PFSK-1 (cell line): Measurements from ENCODE around the gene INPP4A.

Experiments used
- FOXP2 ChIP-seq: optimal IDR thresholded peaks from 2 replicates; pipeline ENCODE3; 2011; ENCODE audit warnings: borderline replicate concordance, control low read depth, inconsistent platforms; ENCODE audit not compliant: insufficient read depth; ENCODE audit errors: extremely low read length, extremely low read depth
- POLR2AphosphoS5 ChIP-seq: IDR thresholded peaks from 2 replicates; pipeline ENCODE4 v1.6.1; 2012; ENCODE audit warnings: low read depth, mild to moderate bottlenecking, control low read depth, low read length, moderate library complexity
- SIN3A ChIP-seq: IDR thresholded peaks from 2 replicates; pipeline ENCODE4 v1.6.1; 2012; ENCODE audit warnings: mild to moderate bottlenecking, low read length, moderate library complexity, borderline replicate concordance; ENCODE audit not compliant: insufficient read depth
- TAF1 ChIP-seq: IDR thresholded peaks from 2 replicates; pipeline ENCODE4 v1.6.1; 2012; ENCODE audit warnings: low read length, control low read depth, borderline replicate concordance; ENCODE audit not compliant: insufficient read depth
- TF ChIP-seq, protein P1 (sequence below), 2 experiments: IDR thresholded peaks; 2 replicates each; pipeline versions ENCODE4 v1.6.1 to v1.8.0; 2011 to 2012; ENCODE audit warnings: low read depth in 2 of 2, low read length in 2 of 2, control low read depth in 1 of 2, inconsistent platforms in 1 of 2, mild to moderate bottlenecking in 1 of 2, moderate library complexity in 1 of 2; ENCODE audit not compliant: insufficient read depth in 1 of 2

The INPP4A gene

DNA sequence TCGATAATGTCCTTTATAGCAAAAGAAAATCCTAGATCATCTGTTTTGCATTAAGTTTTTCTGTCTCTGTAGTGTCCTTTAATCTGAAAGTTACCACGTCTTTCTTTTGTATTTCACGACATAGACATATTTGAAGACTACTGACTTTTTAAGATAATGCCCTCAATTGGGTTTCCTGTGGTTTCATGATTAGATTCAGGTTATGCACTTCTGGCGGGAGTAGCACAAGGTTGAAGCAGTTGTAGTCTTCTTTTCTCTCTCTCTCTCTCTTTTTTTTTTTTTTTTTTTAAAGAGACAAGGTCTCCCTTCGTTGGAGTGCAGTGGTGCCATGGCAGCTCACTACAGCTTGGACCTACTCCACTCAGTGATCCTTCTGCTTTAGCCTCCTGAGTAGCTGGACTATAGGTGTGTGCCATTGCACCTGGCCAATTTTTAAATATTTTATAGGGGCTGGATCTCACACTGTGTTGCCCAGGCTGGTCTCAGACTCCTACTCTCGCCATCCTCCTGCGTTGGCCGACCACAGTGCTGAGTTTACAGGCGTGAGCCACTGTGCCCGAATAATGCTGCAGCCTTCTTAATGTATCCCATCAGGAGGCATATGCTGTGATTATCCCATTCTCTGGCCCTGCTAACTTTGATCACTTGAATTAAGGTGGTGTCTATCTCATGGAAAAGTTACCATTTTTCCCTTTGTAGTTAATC, 3.9 kb downstream of the INPP4A start:
- TF ChIP-seq SIN3A = no peak
- no peak for TF ChIP-seq POLR2AphosphoS5

DNA sequence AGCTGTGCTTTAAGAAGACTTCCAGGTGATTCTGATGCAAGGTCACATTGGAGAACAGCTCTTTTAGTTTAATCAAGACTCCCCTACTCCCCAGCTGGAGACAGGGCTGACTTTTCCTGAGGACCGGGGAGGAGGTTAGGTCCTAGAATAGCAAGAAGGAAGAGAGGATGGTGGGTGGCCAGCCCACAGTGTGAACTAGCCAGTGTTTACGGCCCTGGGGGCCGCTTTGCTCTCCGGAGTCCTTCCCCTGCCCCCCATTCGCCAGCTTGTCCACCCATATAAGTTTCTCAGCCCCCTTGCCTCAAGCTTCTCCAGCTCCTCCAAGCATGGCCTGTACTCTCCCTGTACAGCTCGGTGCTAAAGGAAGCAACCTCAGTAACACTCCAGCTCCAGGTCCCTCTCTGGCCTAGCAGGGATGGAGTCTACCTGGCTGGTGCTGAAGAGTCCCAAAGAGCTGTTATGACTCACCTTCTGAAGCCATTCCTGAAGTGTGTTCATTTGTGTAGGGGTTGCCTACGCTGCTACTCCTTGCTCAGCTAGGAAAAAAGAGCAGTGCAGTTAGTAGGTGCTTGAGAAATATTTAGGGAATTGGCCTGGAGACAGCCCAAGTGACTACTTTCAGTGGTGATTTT, 7.9 kb downstream of the INPP4A start:
- TF ChIP-seq POLR2AphosphoS5 (no peak), SIN3A (no peak), FOXP2 (no peak), TAF1 (no peak)
- TF ChIP-seq, protein P1, sequence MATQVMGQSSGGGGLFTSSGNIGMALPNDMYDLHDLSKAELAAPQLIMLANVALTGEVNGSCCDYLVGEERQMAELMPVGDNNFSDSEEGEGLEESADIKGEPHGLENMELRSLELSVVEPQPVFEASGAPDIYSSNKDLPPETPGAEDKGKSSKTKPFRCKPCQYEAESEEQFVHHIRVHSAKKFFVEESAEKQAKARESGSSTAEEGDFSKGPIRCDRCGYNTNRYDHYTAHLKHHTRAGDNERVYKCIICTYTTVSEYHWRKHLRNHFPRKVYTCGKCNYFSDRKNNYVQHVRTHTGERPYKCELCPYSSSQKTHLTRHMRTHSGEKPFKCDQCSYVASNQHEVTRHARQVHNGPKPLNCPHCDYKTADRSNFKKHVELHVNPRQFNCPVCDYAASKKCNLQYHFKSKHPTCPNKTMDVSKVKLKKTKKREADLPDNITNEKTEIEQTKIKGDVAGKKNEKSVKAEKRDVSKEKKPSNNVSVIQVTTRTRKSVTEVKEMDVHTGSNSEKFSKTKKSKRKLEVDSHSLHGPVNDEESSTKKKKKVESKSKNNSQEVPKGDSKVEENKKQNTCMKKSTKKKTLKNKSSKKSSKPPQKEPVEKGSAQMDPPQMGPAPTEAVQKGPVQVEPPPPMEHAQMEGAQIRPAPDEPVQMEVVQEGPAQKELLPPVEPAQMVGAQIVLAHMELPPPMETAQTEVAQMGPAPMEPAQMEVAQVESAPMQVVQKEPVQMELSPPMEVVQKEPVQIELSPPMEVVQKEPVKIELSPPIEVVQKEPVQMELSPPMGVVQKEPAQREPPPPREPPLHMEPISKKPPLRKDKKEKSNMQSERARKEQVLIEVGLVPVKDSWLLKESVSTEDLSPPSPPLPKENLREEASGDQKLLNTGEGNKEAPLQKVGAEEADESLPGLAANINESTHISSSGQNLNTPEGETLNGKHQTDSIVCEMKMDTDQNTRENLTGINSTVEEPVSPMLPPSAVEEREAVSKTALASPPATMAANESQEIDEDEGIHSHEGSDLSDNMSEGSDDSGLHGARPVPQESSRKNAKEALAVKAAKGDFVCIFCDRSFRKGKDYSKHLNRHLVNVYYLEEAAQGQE (IDR thresholded peaks at IDR 0.05; ENCODE audit: insufficient read depth in 1 of 2, low read depth in 2 of 2, low read length in 2 of 2) = no peak

DNA sequence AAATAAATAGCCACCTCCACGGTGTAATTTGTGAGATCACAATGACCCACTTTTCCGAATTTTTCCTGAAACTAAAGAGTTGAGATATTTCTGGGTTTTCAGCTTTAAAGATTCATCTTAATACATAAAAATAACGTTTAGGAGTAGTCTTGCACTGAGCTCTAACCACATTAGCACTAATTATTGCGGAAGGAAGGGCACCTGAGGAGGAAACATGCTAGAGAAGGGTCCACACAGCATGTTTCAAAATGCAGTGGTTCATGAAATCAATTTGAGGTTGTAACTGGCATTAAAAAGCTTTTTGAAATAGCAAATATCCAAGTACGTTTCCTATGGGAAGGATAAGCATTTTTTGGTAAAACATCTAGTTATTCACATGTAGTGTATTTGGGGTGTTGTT, 8.4 kb downstream of the INPP4A start:
- TF ChIP-seq, protein P1 (IDR thresholded peaks at IDR 0.05; ENCODE audit: insufficient read depth in 1 of 2, low read depth in 2 of 2, low read length in 2 of 2) = no peak
- TF ChIP-seq TAF1 (no peak), POLR2AphosphoS5 (no peak), FOXP2 (no peak), SIN3A (no peak)

DNA sequence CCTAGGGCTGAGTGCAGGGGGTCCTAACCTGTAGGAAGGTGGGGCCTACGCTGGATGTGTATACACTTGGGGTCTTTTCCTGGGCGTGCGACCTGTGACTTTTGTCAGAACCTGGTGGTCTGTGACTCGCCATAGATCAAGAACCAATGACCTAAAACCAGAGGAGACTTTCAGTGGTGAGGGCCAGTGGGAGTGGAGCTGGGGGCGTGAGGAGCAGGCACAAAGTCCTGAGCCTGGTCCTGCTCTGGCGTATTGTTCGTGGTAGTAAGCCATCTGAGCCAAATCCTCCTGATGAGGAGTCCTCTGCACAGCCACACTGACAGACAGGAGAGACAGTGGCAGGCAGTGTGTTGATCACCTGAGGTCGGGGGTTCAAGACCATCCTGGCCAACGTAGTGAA, 8.9 kb downstream of the INPP4A start:
- TF ChIP-seq, protein P1 (IDR thresholded peaks at IDR 0.05; ENCODE audit: insufficient read depth in 1 of 2, low read depth in 2 of 2, low read length in 2 of 2) = no peak
- TF ChIP-seq FOXP2 (no peak), POLR2AphosphoS5 (no peak)

DNA sequence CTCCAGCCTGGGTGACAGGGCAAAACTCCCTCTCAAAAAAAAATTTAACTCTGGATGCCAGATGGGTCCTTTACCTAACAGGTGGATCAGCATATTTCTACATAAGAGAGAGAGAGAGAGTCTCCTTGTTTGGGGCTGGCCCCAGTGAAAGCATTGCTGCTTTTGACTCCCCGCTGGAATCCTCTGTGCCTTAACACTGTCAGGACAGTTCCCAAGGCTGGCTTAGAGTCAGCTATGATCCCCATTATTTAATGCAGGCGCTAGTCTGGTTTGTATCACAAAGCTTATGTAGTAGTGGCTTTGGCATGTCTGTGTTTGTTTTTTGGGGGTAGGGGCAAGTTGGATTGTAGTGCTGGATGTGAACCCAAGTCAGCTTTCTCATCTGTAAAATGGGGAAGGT, 9.4 kb downstream of the INPP4A start:
- TF ChIP-seq, protein P1 (IDR thresholded peaks at IDR 0.05; ENCODE audit: insufficient read depth in 1 of 2, low read depth in 2 of 2, low read length in 2 of 2) = no peak
- no peak for TF ChIP-seq POLR2AphosphoS5
- no peak for TF ChIP-seq TAF1
- no peak for TF ChIP-seq SIN3A
- no peak for TF ChIP-seq FOXP2
